ENCODE data around the gene POLR2F. TPM values are rescaled to one million over a fixed set of nuclear protein-coding genes. Genes with fewer than 3 reads are reported as not detected.

Gene POLR2F
- total RNA-seq, 2 donors from 2014 or later = 53.2 to 62.1 TPM

- no peaks in the 10 kb centered on the region for H3K27me3 ChIP-seq
- no peak for DNase-seq (ENCODE audit: low spot score)
- H3K9me3 ChIP-seq = no peaks in the 10 kb centered on the region
- H3K4me1 ChIP-seq = no peaks in the 10 kb centered on the region
- no peak for TF ChIP-seq CTCF (IDR thresholded peaks at IDR 0.05)
- H3K36me3 ChIP-seq = no peaks in the 10 kb centered on the region
- no peak overlapping the region for H3K27ac ChIP-seq
- no peak overlapping the region for H3K4me3 ChIP-seq
Measured at GRCh38 chr22:38006906-38007305, 53.4 kb downstream of the POLR2F start.

GRCh38 chr22:38007330-38007902 is 53.9 kb downstream of the POLR2F start:
- Histone ChIP-seq H3K27me3 (no peaks in the 10 kb centered on the region), H3K27ac (no peak overlapping the region), H3K36me3 (no peaks in the 10 kb centered on the region), H3K9me3 (no peaks in the 10 kb centered on the region), H3K4me1 (no peaks in the 10 kb centered on the region), H3K4me3 (no peak overlapping the region)
- no peak for TF ChIP-seq CTCF (IDR thresholded peaks at IDR 0.05)
- no peak for DNase-seq (ENCODE audit: low spot score)

GRCh38 chr22:38009000-38009806 is 55.7 kb downstream of the POLR2F start:
- no peak for DNase-seq (ENCODE audit: low spot score)
- Histone ChIP-seq H3K27ac (no peak overlapping the region), H3K4me3 (no peak overlapping the region), H3K4me1 (no peaks in the 10 kb centered on the region), H3K36me3 (no peaks in the 10 kb centered on the region), H3K27me3 (no peaks in the 10 kb centered on the region), H3K9me3 (no peaks in the 10 kb centered on the region)
- no peak for TF ChIP-seq CTCF (IDR thresholded peaks at IDR 0.05)

- TF ChIP-seq CTCF (IDR thresholded peaks at IDR 0.05) = no peak
- H3K27ac ChIP-seq = no peak overlapping the region
- no peaks in the 10 kb centered on the region for H3K9me3 ChIP-seq
- no peak for DNase-seq (ENCODE audit: low spot score)
- no peaks in the 10 kb centered on the region for H3K27me3 ChIP-seq
- H3K36me3 ChIP-seq = no peaks in the 10 kb centered on the region
- H3K4me3 ChIP-seq = no peak overlapping the region
- peaks cover 0 to 15% of the 10 kb centered on the region in 2 donors for H3K4me1 ChIP-seq
Measured at GRCh38 chr22:38012604-38013072, 59.1 kb downstream of the POLR2F start.

GRCh38 chr22:38014083-38014482 is 60.6 kb downstream of the POLR2F start:
- Histone ChIP-seq H3K36me3 (no peaks in the 10 kb centered on the region), H3K9me3 (no peaks in the 10 kb centered on the region), H3K4me3 (no peak overlapping the region), H3K27me3 (no peaks in the 10 kb centered on the region), H3K27ac (no peak overlapping the region), H3K4me1 (peaks cover 0 to 20% of the 10 kb centered on the region in 2 donors)
- no peak for TF ChIP-seq CTCF (IDR thresholded peaks at IDR 0.05)
- no peak for DNase-seq (ENCODE audit: low spot score)
